ENCODE measurements around the gene RHOU.

The RHOU gene

DNA sequence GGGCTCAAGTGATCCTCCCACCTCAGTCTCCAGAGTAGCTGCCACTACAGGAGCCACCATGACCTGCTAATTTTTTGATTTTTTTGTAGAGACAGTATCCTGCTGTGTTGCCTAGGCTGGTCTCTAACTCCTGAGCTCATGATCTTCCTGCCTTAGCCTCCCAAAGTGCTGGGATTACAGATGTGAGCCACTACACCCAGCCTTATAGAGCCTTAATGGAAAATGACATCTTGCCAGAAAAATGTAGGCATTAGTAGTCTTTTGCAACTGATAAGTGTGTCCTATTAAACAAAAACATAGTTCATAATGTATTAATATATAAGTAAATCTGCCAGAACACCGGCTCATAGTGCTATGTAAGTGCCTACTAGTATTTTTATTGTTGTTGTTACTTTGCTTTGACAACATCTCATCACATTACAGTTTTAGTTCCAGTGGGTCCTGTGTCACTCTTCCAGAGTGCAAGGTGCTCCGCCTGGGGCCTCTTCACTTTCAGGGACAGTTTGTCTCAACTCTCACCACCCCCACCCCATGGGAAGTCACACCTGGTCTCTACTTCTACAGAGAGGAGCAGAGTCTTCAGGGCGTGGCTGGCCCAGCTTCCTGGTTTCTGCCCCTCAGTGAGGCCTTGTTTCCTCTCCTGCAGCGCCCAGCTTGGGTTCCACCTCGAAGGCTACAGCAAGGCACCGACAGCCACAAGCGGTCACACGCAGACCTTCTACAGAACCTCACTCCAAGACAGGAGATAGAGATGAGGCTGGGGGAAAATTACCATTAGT is 30.1 kb downstream of the RHOU start:
- TF ChIP-seq, protein P1, sequence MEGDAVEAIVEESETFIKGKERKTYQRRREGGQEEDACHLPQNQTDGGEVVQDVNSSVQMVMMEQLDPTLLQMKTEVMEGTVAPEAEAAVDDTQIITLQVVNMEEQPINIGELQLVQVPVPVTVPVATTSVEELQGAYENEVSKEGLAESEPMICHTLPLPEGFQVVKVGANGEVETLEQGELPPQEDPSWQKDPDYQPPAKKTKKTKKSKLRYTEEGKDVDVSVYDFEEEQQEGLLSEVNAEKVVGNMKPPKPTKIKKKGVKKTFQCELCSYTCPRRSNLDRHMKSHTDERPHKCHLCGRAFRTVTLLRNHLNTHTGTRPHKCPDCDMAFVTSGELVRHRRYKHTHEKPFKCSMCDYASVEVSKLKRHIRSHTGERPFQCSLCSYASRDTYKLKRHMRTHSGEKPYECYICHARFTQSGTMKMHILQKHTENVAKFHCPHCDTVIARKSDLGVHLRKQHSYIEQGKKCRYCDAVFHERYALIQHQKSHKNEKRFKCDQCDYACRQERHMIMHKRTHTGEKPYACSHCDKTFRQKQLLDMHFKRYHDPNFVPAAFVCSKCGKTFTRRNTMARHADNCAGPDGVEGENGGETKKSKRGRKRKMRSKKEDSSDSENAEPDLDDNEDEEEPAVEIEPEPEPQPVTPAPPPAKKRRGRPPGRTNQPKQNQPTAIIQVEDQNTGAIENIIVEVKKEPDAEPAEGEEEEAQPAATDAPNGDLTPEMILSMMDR (IDR thresholded peaks at IDR 0.05), result no peak

DNA sequence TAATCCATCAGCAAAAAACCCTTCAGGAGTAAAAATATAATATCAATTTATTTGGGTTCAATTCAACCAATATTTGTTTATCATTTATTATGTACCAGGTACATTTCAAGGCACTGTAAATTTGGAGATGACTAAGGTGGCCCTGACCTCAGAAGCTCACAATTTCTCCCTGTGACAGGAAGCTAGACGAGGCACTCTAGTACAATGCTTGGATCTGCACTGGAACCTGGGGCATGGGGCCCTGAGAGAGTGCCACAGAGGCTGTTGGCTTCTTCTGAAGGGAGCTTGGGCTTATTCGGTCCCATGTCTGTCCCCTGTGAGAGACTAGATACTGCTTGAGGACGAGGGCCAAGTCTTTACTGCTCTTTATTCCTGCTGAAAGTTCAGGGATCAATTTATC is 31.5 kb downstream of the RHOU start:
- TF ChIP-seq, protein P1 (IDR thresholded peaks at IDR 0.05), result no peak

DNA sequence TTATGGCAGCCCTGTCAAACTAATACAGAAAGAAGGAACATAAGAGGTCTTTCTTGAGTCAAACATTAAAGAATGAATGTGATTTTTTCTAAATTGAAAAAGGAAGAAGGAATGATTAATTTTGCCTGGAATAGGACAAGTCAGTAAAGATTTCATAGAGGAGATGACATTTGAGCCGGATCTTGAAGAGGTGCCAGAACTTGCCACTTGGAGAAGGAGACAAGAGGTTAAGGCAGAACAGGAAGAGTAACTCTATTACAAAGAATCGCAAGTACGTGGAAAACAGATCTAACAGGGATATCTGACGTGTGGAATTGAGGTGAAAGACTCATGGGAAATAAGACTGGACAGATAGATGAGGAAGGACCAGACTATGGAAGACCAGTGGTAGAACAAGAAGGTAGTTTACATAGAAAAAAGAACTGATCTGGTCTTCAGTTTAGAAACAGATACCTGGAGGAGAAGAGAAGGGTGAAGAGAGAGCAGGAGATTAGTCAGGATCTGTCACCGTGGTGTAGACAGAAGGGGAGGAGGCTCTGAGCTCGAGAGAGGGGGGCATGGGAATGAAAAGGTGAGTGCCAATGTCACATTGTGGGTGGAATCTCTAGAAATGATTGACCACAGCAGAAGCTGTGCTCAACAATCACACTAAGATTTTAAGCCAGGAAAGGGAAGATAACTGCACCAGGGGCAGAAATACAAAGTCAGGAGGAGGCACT is 32.5 kb downstream of the RHOU start:
- TF ChIP-seq, protein P1 (IDR thresholded peaks at IDR 0.05), result no peak

DNA sequence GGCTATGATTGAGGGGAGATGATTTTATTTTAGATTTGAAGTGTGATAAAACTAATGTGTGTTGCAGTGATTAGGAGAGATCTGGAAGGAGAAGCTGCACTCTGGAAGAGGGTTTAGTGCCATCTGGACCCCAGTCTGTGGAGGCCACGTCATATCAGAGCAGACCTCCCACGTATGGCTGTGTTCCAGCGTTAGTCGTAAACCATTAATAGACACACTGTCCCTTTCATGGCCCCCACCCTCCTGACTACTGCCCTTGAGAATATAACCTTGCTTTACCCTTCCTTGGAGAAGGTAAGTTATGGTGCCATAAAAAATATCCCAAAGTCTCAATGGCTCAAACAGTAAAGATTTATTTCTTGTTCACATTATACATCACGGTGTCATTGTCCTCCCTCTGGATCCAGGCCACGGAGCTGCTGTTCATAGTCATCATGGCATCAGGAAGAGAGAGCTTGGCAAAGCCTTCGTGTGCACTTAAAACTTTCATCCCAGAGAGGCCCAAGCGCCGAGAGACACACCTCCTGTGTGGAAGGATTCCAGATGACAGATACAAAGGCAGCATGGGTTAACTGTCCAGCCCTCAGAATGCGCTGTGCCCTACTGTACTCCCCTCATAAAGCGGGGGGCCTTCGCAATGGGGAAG is 33.2 kb downstream of the RHOU start:
- TF ChIP-seq, protein P1 (IDR thresholded peaks at IDR 0.05), result no peak

DNA sequence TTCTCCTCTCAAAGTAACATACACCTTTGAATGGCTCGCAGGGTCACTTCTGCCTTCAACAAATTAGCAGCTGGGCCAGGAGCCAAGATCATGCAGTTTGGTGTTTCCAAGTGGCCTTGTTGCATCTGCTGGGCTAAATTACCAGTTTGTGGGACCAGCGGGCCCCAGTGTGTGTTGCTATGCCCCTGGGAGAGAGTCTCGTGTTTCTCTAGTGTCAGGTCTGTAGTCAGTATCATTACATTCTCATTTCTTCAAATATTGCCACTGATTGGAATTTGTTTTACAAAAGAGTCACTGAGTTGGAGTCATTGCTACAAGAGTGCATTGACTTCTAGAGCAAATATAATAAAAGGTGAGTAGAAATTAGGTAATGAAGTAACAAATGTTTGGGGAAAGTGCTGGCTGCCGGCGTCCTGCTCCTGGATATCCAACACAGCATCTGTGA is 35.5 kb downstream of the RHOU start:
- TF ChIP-seq, protein P1 (IDR thresholded peaks at IDR 0.05), result no peak

DNA sequence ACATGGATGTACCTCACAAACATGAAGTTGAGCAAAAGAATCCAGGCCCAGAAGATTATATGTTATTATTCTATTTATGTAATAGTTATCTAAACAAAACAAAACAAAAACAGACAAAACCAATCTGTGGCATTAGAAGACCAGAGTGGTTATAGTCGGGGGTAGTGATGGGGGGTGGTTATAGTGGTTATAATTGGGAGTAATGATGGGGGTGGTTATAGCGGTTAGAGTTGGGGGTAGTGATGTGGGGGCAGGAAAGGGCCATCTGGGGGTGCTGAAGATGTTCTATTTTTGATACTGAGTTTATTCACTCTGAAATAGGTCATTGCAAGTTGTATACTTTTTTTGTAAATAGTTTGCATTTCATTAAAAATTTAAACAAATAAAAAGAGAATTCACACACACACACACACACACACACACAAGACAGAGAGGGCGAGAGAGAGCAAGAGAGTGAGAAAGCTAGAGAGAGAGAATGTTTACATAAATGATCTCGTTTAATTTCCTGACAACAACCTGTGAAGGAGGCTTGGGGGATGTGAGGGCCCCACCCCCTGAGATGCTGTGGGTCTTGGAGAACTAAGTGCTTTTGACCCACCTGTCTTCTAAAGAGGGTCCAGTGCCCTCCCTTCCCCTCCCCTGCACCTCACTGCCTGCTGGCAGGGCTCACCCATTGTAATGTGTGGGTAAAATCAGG is 37.4 kb downstream of the RHOU start:
- TF ChIP-seq, protein P1 (IDR thresholded peaks at IDR 0.05), result no peak

DNA sequence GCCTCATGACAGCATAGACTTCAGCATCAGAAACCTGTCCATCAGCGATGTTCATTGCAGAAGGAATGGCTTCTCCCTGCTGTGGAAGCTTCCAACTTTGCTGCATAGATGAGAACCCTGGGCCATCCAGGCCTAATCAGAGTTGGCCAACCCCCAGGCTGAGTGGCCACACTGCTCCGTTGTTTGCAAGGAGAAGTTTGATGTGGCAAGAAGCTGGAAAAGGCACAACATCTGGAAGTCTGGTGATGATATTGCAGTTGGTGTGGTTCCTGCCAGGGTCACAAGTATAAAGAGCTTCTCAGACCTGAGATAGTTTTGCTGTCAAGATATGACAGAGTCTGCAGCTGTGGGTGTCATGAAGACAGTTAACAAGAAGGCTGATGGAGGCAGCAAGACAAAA is 41.2 kb downstream of the RHOU start:
- TF ChIP-seq, protein P1 (IDR thresholded peaks at IDR 0.05), result no peak
